EH (cell line): ENCODE data around the gene ACTMAP.
"Not testable (repeated sequence)": the region's sequence is repeated elsewhere in the genome, so short reads cannot be mapped to it uniquely, and the experiment has no call there.

ENCODE experiments used
- DNase-seq: peaks from one replicate; pipeline ENCODE4 v3.0.0-alpha.2; 2015; ENCODE audit warnings: low read depth

ACTMAP gene

GRCh38 chr19:40742886-40743285, 7.4 kb downstream of the ACTMAP start:
- no peak for DNase-seq

- DNase-seq: no peak
Observed at GRCh38 chr19:40742477-40742876, 7.8 kb downstream of the ACTMAP start.

DNA sequence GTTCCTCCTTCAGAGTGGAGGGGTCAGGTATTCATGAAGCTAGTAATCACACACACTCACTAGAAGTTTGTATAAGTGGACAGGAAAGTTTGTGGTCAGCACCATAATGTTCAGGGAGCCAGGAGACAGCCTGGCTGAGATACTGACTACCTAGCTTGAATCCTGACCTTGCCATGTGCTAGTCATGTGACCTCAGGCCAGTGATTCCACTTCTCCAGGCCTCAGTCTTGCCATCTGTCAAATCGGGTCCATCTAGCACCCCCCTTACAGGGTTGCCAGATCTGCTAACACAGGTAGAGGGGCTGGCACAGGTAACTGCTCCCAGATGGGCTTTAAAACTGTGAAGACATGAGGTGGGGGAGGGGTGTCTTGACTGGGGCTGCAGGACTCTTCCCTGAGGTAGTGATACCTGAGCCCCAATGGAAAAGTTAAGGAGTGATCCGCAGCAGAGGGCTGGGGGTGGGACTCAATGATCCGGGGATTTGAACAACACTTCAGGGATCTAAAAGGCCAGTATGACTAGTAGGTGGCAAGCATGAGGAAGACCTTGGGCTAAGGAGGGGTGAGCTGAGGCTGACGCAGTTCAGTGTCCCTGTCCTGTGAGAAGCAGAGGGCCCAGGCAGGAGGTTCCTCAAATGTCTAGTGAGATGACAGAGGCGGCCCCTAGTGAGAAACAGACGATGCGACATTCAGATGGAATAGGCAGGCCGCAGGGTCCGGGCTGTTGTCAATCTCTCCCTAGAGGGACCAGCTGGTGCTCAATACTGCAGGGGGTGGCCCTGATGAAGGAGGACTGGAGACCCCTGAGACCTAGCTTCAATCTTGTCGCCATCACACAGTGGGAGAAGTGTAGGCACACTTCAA, 8.5 kb downstream of the ACTMAP start:
- no peak for DNase-seq

GRCh38 chr19:40740747-40741146, 9.5 kb downstream of the ACTMAP start:
- peak; percentile 32 for DNase-seq

DNA sequence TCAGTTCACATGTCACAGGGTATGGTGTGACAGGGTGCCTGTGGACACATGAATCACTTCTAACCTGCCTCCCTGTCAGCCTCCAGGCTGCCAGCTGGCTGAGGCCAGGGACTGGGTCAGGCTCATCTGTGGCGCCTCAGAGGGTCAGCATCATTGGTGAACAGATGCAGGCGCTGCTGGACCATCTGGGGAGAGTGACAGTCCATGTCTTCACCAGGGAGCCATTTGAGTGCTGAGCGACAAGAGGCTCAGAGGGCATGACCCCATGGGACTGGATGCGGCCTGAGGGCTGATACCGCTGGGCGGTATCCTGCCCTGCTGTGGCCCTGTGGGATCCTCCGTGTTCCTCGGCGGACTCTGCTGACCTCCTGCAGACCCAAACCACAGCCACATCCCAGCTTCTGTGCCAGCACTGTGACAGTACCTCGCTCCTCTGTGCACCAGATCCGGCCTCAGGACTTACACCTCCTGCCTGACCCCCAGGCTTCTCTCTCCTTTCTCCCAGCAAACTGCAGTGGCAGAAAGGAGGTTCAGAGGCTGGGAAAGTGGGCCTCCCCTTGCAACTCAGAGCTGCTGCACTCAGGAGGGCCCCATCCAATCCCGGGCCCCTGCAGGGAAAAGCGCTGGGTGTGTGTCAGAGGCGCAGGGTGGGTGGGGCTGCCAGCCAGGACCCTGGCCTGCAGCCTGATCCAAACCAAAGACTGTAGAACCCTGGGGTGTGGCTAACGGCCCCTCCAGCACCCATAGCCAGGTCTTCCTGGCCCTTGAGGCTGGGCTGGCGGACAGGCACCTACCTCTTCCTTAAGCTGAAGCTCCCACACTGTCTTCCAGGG, 10.2 kb downstream of the ACTMAP start:
- DNase-seq: no peak

GRCh38 chr19:40739030-40739839, 11.0 kb downstream of the ACTMAP start:
- no peak for DNase-seq

- DNase-seq: no peak
Observed at GRCh38 chr19:40737102-40737644, 13.1 kb downstream of the ACTMAP start.

GRCh38 chr19:40736661-40737060, 13.6 kb downstream of the ACTMAP start:
- no peak for DNase-seq

DNA sequence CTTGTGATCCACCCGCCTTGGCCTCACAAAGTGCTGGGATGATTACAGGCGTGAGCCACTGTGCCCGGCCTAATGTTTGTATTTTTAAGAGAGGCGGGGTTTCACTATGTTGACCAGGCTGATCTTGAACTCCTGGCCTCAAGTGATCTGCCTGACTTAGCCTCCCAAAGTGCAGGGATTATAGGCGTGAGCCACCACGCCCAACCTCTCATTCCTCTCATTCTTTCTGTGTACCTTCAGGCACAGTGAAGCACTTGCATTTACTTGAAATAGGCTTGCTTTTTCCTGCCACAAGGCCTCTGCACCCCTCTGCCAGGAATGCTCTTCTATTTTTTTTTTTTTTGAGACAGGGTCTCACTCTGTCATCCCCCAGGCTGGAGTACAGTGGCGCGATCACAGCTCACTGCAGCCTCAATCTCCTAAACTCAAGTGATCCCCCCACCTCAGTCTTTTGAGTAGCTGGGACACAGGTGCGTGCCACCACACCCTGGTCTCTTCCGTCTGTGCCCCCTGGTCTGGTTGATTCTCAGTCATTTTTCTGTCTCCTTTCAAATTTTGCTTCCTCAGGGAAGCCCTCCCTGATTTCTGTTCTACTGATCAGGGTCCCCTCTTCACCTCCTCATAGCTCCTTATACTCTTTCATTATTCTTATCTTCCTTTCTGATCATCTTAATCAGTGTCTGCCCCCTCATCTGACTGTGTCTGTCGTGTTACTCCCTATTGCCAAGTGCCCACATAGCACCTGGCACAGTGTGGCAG, 15.1 kb downstream of the ACTMAP start:
- DNase-seq: no peak

GRCh38 chr19:40733149-40733548, 17.1 kb downstream of the ACTMAP start:
- no peak for DNase-seq

GRCh38 chr19:40732304-40732703, 18.0 kb downstream of the ACTMAP start:
- DNase-seq: not testable (repeated sequence)

DNA sequence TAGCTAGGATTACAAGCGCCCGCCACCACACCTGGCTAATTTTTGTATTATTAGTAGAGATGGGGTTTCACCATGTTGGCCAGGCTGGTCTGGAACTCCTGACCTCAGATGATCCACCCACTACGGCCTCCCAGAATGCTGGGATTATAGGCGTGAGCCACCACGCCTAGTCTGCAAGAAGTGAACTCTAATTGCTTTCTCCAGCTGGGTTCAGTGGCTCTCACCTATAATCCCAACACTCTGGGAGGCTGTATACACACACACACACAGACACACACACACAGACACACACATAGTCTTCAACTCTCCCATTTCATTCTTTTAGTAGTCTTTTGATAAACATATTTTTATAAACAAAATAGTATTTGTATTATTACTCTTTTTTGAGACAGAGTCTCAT, 20.2 kb downstream of the ACTMAP start:
- not testable (repeated sequence) for DNase-seq

DNA sequence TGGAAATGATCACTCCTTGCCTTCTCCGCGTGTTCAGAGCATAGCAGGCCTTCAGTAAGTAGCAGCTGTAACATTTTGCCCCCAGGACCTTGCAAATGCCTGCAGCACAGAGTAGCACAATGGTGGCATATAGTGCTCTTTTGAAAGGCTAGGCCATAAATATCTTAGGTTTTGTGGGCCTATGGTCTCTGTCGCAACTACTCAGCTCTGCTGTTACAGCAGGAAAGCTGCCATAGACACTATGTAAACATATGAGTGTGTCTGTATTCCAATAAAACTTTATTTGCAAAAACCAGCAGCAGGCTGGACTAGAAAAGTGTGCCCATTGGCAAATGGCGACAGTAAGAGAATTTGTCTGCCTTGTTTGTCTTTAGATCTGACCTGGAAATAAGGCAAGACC, 24.0 kb downstream of the ACTMAP start:
- no peak for DNase-seq

GRCh38 chr19:40724855-40725254, 25.4 kb downstream of the ACTMAP start:
- DNase-seq: no peak

DNA sequence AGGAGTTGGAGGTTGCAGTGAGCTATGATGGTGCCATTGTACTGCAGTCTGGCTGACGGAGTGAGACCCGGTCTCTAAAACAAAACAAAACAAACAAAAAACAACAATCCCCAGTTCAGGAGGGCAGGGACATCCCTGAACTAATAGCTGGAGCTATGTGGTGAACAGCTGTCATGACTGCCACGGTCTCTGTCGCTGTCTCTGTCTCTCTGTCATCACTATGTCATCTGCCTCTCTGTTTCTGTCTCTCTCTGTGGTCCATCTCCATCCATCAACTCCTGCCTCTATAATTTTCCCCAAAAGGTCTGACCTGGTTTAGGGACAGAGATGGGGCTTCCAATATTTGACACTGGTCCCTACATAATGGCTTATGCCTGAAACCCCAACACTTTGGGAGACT, 26.0 kb downstream of the ACTMAP start:
- no peak for DNase-seq

DNA sequence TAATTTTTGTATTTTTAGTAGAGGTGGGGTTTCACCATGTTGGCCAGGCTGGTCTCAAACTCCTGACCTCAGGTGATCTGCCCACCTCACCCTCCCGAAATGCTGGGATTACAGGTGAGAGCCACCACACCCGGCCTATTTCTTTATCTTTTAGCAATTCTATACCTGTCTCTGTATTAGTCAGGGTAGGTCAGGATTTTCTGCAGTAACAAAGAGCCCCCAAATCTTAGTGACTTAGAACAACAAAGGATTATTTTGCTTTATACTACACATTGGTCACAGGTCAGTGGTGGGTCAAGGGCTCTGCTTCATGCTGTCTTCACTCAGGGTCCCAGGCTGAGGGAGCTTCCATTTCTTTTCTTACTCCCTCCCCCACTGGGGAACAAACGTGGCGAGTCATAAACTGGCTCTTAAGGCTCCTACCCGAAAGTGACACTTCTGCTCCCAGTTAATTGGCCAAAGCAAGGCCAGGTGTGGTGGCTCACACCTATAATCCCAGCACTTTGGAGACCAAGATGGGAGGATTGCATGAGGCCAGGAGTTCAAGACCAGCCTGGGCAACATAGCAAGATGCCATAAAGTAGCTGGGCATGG, 26.5 kb downstream of the ACTMAP start:
- DNase-seq: no peak

GRCh38 chr19:40721936-40722661, 28.2 kb downstream of the ACTMAP start:
- no peak for DNase-seq

- no peak for DNase-seq
Observed at GRCh38 chr19:40721140-40721486, 29.2 kb downstream of the ACTMAP start.

- DNase-seq: no peak
Observed at GRCh38 chr19:40719414-40719894, 30.8 kb downstream of the ACTMAP start.

DNA sequence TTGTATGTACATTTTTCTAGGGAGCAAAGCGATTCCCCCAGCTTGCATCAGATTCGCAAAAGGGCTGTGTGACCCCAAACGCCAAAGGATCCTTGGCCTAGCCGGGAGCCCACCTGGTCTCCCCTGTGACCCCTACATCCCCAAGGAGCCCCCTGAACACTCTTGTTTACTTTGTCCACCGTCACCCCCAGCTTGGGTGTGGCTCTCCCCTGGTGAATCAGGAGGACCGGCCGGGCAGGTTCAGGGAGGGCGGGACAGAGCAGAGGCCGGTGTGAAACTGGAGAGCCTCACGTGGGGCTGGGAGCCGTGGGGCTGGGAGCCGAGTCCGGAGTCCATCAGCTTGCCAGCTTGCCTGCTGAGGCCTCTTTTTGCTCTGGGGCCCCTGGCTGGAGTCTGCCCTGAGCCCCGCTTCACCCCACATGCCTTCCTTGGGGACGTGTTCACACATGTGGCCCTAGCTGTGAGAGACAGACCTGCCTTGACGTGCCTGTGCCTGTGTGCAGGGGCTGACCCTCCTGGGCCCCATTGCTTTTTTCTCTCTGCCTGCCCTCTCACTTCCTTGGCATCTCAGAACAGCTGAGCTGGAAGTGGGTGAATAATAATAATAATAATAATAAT, 31.4 kb downstream of the ACTMAP start:
- peak; percentile 45 for DNase-seq
